Tibial artery (tissue), 4 donors: ENCODE results near the gene SPHK2.

Experiments used
- DNase-seq, 2 donors: peaks; one replicate each; pipeline ENCODE4 v3.0.0-alpha.2; 2019
- H3K27ac ChIP-seq, 2 donors: fragments of 200-600 bp; sonication (generic) in 1 of 2; 1 replicate in 1 of 2; 2 replicates in 1 of 2; pipeline ENCODE4 v1.5.1; 2018 to 2019; ENCODE audit warnings: mild to moderate bottlenecking in 1 of 2
- H3K27me3 ChIP-seq, 2 donors: fragments of 200-600 bp; sonication (generic) in 1 of 2; one replicate each; pipeline versions ENCODE4 v1.5.1 to v1.6.0; 2016 to 2019
- H3K36me3 ChIP-seq, 3 donors: fragments of 200-600 bp; sonication (generic) in 2 of 3; one replicate each; pipeline ENCODE4 v1.5.1; 2016 to 2019; ENCODE audit warnings: mild to moderate bottlenecking in 2 of 3
- H3K4me1 ChIP-seq, 4 donors: fragments of 200-600 bp; sonication (generic) in 2 of 4; 1 replicate in 3 of 4; 2 replicates in 1 of 4; pipeline ENCODE4 v1.5.1; 2016 to 2019
- H3K4me3 ChIP-seq, 2 donors: fragments of 200-600 bp; sonication (generic) in 1 of 2; 1 replicate in 1 of 2; 2 replicates in 1 of 2; pipeline ENCODE4 v1.5.1; 2018 to 2019; ENCODE audit warnings: mild to moderate bottlenecking in 2 of 2
- H3K9me3 ChIP-seq, 3 donors: fragments of 200-600 bp; sonication (generic) in 1 of 3; one replicate each; pipeline ENCODE4 v1.5.1; 2016 to 2019
- CTCF ChIP-seq, 2 experiments: fragments of 200-600 bp in 1 of 2; fragments of 450-650 bp in 1 of 2; IDR thresholded peaks; one replicate each; pipeline ENCODE4 v1.5.1; 2017 to 2019; ENCODE audit warnings: antibody characterized with exemption in 2 of 2, mild to moderate bottlenecking in 1 of 2, moderate library complexity in 1 of 2
- intact Hi-C: fragments of 100-400 bp; cut with DNase I; formaldehyde crosslinking; loops from one replicate; pipeline ENCODE4 v1.15.0; 2023; ENCODE audit warnings: low total_unique reads

SPHK2 gene

DNA sequence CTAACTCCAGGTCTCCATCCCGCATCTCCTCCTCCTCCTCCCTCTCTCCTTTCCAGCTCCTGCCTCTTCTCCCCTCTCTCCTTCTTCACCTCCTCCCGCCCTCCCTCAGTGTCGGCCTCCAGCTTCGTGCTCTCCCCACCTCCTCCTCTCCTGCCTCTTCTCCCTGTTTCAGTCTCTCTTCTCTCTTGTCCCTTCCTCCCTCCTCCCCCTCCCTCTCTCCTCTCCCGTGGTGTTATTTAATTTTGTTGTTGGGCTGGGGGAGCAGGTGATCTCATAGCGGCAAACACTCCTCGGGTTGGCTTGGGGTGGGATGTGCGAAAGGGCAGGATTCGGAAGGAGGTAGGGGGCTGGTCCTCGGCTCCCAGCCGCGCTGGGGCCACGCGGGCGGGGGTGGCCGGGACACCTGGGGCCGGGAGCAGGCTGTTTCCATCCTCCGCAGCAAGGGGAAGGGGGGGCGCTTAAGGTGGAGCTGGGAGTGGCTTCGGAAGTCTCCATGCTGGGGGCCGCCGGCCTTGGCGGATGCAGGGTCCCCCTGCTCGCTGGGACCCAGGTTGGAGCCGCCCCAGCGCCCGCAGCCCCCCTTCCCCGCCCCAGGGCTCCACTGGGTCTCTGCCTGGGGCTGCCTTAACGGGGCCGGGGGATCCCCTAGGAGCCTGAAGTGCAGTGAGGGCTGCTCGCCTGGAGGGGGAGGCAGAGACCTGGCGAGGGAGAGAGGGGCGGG, 26.9 kb downstream of the SPHK2 start, which contains the start of gene CA11:
CA11 (minus strand) TSS at position 187 of the 721 bp plus-strand sequence. CDS start 555 bp downstream, outside the sequence.
- no peaks in the 10 kb centered on the region for H3K27me3 ChIP-seq
- peak within 1 kb of the TSS; percentile 86 to 88 for H3K27ac ChIP-seq
- peak; percentile 84 to 94 for DNase-seq
- intact Hi-C loops: loop anchor here (2.0 to 10.0 kb wide), 3 partner anchors 27 to 349 kb away; partner anchors contain the start of genes GYS1, HSD17B14, NTN5 and RUVBL2
- peak within 1 kb of the TSS; percentile 57 to 64 for H3K4me3 ChIP-seq
- H3K4me1 ChIP-seq: peaks cover 7 to 19% (median 14%) of the 10 kb centered on the region in 4 donors
- peak; percentile 82 to 94 for TF ChIP-seq CTCF (IDR thresholded peaks at IDR 0.05)
- H3K36me3 ChIP-seq: no peaks in the 10 kb centered on the region
- H3K9me3 ChIP-seq: no peaks in the 10 kb centered on the region

GRCh38 chr19:48646722-48647216, 27.5 kb downstream of the SPHK2 start:
- peaks cover 7 to 19% (median 14%) of the 10 kb centered on the region in 4 donors for H3K4me1 ChIP-seq
- peak overlapping the region; percentile 86 to 88 for H3K27ac ChIP-seq
- no peak for TF ChIP-seq CTCF (IDR thresholded peaks at IDR 0.05)
- intact Hi-C loops: loop anchor here (2.0 to 10.0 kb wide), 3 partner anchors 26 to 348 kb away; partner anchors contain the start of genes GYS1, HSD17B14, NTN5 and RUVBL2
- H3K36me3 ChIP-seq: no peaks in the 10 kb centered on the region
- peak overlapping the region; percentile 57 to 64 for H3K4me3 ChIP-seq
- no peak for DNase-seq
- no peaks in the 10 kb centered on the region for H3K9me3 ChIP-seq
- H3K27me3 ChIP-seq: no peaks in the 10 kb centered on the region

DNA sequence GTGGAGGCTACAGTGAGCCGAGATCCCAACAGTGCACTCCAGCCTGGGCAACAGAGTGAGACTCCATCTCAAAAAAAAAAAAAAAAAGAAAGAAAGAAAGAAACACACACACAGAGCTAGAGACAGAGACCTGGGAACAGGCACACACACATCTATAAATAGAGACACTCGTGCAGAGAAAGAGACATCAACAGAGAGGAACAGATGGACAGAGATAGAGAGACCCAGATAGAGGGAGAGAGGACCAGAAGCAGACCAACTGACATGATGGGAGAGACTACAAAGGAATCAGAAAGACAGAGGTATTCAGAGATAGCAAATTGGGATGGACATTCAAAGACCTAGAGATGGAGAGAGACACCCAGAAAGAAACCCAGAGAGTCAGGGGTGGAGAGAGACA, 28.8 kb downstream of the SPHK2 start:
- Histone ChIP-seq H3K36me3 (no peaks in the 10 kb centered on the region), H3K27me3 (no peaks in the 10 kb centered on the region), H3K9me3 (no peaks in the 10 kb centered on the region), H3K27ac (no peak overlapping the region), H3K4me3 (no peak overlapping the region), H3K4me1 (peaks cover 7 to 19% (median 14%) of the 10 kb centered on the region in 4 donors)
- TF ChIP-seq CTCF (IDR thresholded peaks at IDR 0.05): no peak
- DNase-seq: no peak
- intact Hi-C loops: loop anchor here (10.0 kb wide), 2 partner anchors 187 to 347 kb away; partner anchors contain the start of genes GYS1, HSD17B14 and RUVBL2

DNA sequence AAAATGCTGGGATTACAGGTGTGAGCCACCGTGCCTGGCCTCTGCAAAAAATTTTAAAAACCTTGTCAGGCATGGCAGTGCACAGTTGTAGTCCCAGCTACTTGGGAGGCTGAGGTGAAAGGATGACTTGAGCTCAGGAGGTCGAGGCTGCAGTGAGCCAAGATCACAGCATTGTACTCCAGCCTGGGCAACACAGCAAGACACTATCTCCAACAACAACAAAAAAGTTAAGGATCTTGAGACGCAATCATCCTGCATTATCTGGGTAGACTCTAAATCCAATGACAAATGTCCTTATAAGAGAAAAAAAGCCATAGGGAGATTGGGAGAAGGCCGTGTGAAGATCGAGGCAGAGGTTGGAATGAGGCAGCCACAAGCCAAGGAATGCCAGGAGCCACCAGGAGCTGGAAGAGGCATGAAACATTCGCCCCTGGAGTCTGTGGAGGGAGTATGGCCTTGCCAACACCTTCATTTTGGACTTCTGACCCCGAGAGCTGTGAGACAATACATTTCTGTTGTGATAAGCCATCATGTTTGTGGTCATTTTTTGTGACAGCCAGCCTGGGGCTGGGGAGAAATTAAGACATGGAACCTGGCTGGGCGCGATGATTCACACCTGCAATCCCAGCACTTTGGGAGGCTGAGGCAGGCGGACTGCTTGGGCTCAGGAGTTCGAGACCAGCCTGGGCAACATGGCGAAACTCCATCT, 31.8 kb downstream of the SPHK2 start:
- Histone ChIP-seq H3K4me1 (peaks cover 0 to 4% (median 3%) of the 10 kb centered on the region in 4 donors), H3K36me3 (no peaks in the 10 kb centered on the region), H3K27me3 (no peaks in the 10 kb centered on the region), H3K27ac (no peak overlapping the region), H3K9me3 (no peaks in the 10 kb centered on the region), H3K4me3 (no peak overlapping the region)
- DNase-seq: no peak
- no peak for TF ChIP-seq CTCF (IDR thresholded peaks at IDR 0.05)
- intact Hi-C loops: no loop called here

- no peaks in the 10 kb centered on the region for H3K9me3 ChIP-seq
- H3K4me1 ChIP-seq: no peaks in the 10 kb centered on the region
- intact Hi-C loops: no loop called here
- TF ChIP-seq CTCF (IDR thresholded peaks at IDR 0.05): no peak
- no peaks in the 10 kb centered on the region for H3K27me3 ChIP-seq
- no peak overlapping the region for H3K27ac ChIP-seq
- DNase-seq: no peak
- H3K36me3 ChIP-seq: no peaks in the 10 kb centered on the region
- H3K4me3 ChIP-seq: no peak overlapping the region
These were observed 32.4 kb downstream of the SPHK2 start for GRCh38 chr19:48651683-48652048.
